ENCODE data around the gene AGBL1.

AGBL1 gene

DNA sequence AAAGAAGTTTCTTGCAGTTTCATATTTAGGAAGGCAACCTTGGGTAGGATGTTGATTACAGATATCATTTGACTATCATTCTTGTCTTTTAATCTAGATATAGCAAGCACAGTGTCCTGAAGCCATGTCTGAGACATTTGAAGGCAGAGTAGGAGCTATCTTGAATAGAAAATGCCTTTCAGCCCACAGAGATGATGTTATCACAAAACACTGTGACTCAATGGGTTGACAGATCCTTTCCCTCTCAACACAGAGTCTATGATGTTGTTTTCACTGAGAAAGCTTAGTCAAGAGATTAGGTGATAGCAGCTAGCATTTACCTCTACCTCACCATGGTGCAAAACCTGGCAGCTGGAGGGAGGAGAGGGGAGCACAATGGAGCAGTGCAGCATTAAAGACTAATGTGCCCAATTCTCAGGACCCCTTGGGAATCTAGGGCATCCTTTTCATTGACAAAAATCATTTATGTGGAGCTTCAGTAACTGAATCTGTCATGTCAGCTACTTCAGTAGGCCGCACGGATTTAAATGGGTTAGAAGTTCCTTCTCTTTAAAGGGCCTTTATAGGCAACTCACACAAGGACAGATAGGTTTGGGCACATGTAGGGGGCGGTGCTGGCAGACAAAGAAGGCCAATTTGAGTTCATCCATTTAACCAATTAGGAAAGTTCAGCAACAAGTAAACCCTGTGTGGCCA, 121.8 kb downstream of the AGBL1 start:
- no CpG with 5 or more reads among the region's 3 CpGs for WGBS, 2 donors (ENCODE audit: extremely low coverage in 2 of 2, insufficient read length in 2 of 2, insufficient replicate concordance in 1 of 2)
- Histone ChIP-seq H3K23ac (ENCODE audit: low read depth, low read length, poor library complexity) (no peak overlapping the region), H3K18ac (ENCODE audit: low read length) (no peak overlapping the region), H2AFZ (ENCODE audit: low read length) (no peak overlapping the region), H3K9me3 (replicated peaks in 1 of 2; ENCODE audit: control insufficient read depth in 2 of 2, insufficient read depth in 1 of 2, low read depth in 1 of 2, low read length in 2 of 2) (no peaks in the 10 kb centered on the region), H2BK120ac (ENCODE audit: low read depth, low read length) (no peak overlapping the region), H3K4me1 (ENCODE audit: control insufficient read depth in 2 of 2, insufficient read depth in 1 of 2, low read depth in 1 of 2, low read length in 2 of 2) (no peaks in the 10 kb centered on the region), H3K4ac (ENCODE audit: low read length) (no peak overlapping the region), H2BK15ac (ENCODE audit: low read length) (no peak overlapping the region), H4K91ac (ENCODE audit: low read depth, low read length, poor library complexity) (no peak overlapping the region), H3K27me3 (ENCODE audit: control insufficient read depth in 3 of 3, insufficient read depth in 3 of 3, low read depth in 1 of 3, low read length in 3 of 3) (no peaks in the 10 kb centered on the region), H2BK12ac (ENCODE audit: low read length) (no peak overlapping the region), H3K4me3 (ENCODE audit: low read length in 2 of 2) (no peak overlapping the region), H3K4me2 (ENCODE audit: insufficient read depth, low read length, poor library complexity, severe bottlenecking) (no peak overlapping the region), H3K79me1 (ENCODE audit: low read depth, low read length) (no peaks in the 10 kb centered on the region), H3K36me3 (replicated peaks in 1 of 2; ENCODE audit: control insufficient read depth in 2 of 2, insufficient read depth in 2 of 2, low read length in 2 of 2) (no peaks in the 10 kb centered on the region), H3K9ac (ENCODE audit: low read depth, low read length, poor library complexity) (no peak overlapping the region), H2AK5ac (ENCODE audit: low read depth, low read length) (no peak overlapping the region), H3K14ac (ENCODE audit: low read length) (no peak overlapping the region), H3K27ac (replicated peaks; ENCODE audit: low read length) (no peak overlapping the region), H2BK5ac (ENCODE audit: low read length) (no peak overlapping the region), H4K8ac (ENCODE audit: low read depth, low read length) (no peak overlapping the region)
- DNase-seq (ENCODE audit: low spot score): no peak

DNA sequence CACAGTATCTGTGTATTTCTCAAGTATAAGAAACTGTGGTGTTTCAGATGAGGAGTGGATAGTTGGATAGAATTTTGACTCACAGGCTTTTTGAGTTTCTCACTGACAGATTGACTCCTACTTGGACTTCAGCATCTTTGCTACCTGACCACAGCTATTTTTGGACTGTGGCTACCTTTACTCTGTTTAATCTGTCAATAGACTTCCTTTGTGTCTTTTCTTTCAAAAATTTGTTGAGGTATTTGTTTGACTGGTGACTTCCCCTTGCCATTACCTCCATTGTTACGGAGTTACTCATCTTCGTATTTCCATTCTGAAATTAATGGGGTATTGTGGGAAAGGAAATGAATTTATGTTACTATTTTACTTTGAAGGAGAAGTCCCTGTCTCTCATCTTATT, 123.8 kb downstream of the AGBL1 start:
- DNase-seq (ENCODE audit: low spot score): no peak
- Histone ChIP-seq H2BK5ac (ENCODE audit: low read length) (no peak overlapping the region), H3K18ac (ENCODE audit: low read length) (no peak overlapping the region), H3K4me3 (ENCODE audit: low read length in 2 of 2) (no peak overlapping the region), H4K8ac (ENCODE audit: low read depth, low read length) (no peak overlapping the region), H3K27me3 (ENCODE audit: control insufficient read depth in 3 of 3, insufficient read depth in 3 of 3, low read depth in 1 of 3, low read length in 3 of 3) (no peaks in the 10 kb centered on the region), H3K9me3 (replicated peaks in 1 of 2; ENCODE audit: control insufficient read depth in 2 of 2, insufficient read depth in 1 of 2, low read depth in 1 of 2, low read length in 2 of 2) (no peaks in the 10 kb centered on the region), H2BK15ac (ENCODE audit: low read length) (no peak overlapping the region), H3K36me3 (replicated peaks in 1 of 2; ENCODE audit: control insufficient read depth in 2 of 2, insufficient read depth in 2 of 2, low read length in 2 of 2) (no peaks in the 10 kb centered on the region), H3K4me1 (ENCODE audit: control insufficient read depth in 2 of 2, insufficient read depth in 1 of 2, low read depth in 1 of 2, low read length in 2 of 2) (no peaks in the 10 kb centered on the region), H3K4ac (ENCODE audit: low read length) (no peak overlapping the region), H3K9ac (ENCODE audit: low read depth, low read length, poor library complexity) (no peak overlapping the region), H2BK12ac (ENCODE audit: low read length) (no peak overlapping the region), H3K79me1 (ENCODE audit: low read depth, low read length) (no peaks in the 10 kb centered on the region), H2AK5ac (ENCODE audit: low read depth, low read length) (no peak overlapping the region), H3K14ac (ENCODE audit: low read length) (no peak overlapping the region), H3K4me2 (ENCODE audit: insufficient read depth, low read length, poor library complexity, severe bottlenecking) (no peak overlapping the region), H3K27ac (replicated peaks; ENCODE audit: low read length) (no peak overlapping the region), H4K91ac (ENCODE audit: low read depth, low read length, poor library complexity) (no peak overlapping the region), H2BK120ac (ENCODE audit: low read depth, low read length) (no peak overlapping the region), H2AFZ (ENCODE audit: low read length) (no peak overlapping the region), H3K23ac (ENCODE audit: low read depth, low read length, poor library complexity) (no peak overlapping the region)
- no CpG with 5 or more reads among the region's 2 CpGs for WGBS, 2 donors (ENCODE audit: extremely low coverage in 2 of 2, insufficient read length in 2 of 2, insufficient replicate concordance in 1 of 2)

DNA sequence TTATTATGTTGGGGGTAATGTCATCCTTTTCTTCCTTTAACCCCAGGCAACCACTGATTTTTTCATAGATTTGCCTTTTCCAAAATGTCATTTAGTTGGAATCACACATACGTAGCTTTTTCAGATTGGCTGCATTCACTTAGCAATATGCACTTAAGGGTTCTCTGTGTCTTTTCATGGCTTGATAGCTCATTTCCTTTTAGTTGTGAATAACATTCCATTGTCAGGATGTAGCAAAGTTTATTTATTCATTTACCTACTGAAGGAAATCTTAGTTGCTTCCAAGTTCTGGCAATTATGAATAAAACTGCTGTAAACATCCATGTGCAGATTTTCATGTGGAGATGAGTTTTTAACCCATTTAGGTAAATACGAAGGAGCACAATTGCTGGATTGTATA, 125.4 kb downstream of the AGBL1 start:
- no peak overlapping the region for H3K4me2 ChIP-seq (ENCODE audit: insufficient read depth, low read length, poor library complexity, severe bottlenecking)
- H3K79me1 ChIP-seq (ENCODE audit: low read depth, low read length): no peaks in the 10 kb centered on the region
- no peak overlapping the region for H4K91ac ChIP-seq (ENCODE audit: low read depth, low read length, poor library complexity)
- H3K4me3 ChIP-seq (ENCODE audit: low read length in 2 of 2): no peak overlapping the region
- no peaks in the 10 kb centered on the region for H3K36me3 ChIP-seq (replicated peaks in 1 of 2; ENCODE audit: control insufficient read depth in 2 of 2, insufficient read depth in 2 of 2, low read length in 2 of 2)
- H3K27me3 ChIP-seq (ENCODE audit: control insufficient read depth in 3 of 3, insufficient read depth in 3 of 3, low read depth in 1 of 3, low read length in 3 of 3): no peaks in the 10 kb centered on the region
- H2AK5ac ChIP-seq (ENCODE audit: low read depth, low read length): no peak overlapping the region
- no peak overlapping the region for H3K4ac ChIP-seq (ENCODE audit: low read length)
- no peak overlapping the region for H3K23ac ChIP-seq (ENCODE audit: low read depth, low read length, poor library complexity)
- WGBS, 2 donors (ENCODE audit: extremely low coverage in 2 of 2, insufficient read length in 2 of 2, insufficient replicate concordance in 1 of 2): no CpG with 5 or more reads among the region's 2 CpGs
- no peaks in the 10 kb centered on the region for H3K4me1 ChIP-seq (ENCODE audit: control insufficient read depth in 2 of 2, insufficient read depth in 1 of 2, low read depth in 1 of 2, low read length in 2 of 2)
- H3K27ac ChIP-seq (replicated peaks; ENCODE audit: low read length): no peak overlapping the region
- H3K9ac ChIP-seq (ENCODE audit: low read depth, low read length, poor library complexity): no peak overlapping the region
- H3K9me3 ChIP-seq (replicated peaks in 1 of 2; ENCODE audit: control insufficient read depth in 2 of 2, insufficient read depth in 1 of 2, low read depth in 1 of 2, low read length in 2 of 2): no peaks in the 10 kb centered on the region
- H2BK12ac ChIP-seq (ENCODE audit: low read length): no peak overlapping the region
- H2BK15ac ChIP-seq (ENCODE audit: low read length): no peak overlapping the region
- no peak overlapping the region for H3K14ac ChIP-seq (ENCODE audit: low read length)
- no peak overlapping the region for H2BK120ac ChIP-seq (ENCODE audit: low read depth, low read length)
- H2BK5ac ChIP-seq (ENCODE audit: low read length): no peak overlapping the region
- no peak overlapping the region for H3K18ac ChIP-seq (ENCODE audit: low read length)
- no peak overlapping the region for H2AFZ ChIP-seq (ENCODE audit: low read length)
- H4K8ac ChIP-seq (ENCODE audit: low read depth, low read length): no peak overlapping the region
- no peak for DNase-seq (ENCODE audit: low spot score)

DNA sequence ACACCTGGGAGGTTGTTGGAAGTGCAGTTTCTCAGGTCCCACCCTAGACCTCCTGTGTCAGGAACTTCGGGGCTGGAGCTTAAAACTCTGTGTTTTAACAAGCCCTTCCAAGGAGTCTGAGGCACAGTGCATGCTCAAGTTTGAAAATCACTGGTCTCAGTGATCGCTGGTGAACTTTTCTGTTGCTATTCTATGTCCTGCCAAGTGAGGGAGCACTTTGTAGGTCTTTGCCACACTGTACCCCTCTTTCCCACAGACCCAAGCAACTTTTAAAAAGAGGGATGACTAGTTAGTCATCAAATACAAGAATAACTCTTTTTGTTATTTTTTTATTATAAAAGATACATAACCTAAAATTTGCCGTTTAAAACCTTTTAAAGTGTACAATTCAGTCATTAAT, 133.7 kb downstream of the AGBL1 start:
- Histone ChIP-seq H4K8ac (ENCODE audit: low read depth, low read length) (no peak overlapping the region), H2BK15ac (ENCODE audit: low read length) (no peak overlapping the region), H2BK12ac (ENCODE audit: low read length) (no peak overlapping the region), H3K4ac (ENCODE audit: low read length) (no peak overlapping the region), H3K4me3 (ENCODE audit: low read length in 2 of 2) (no peak overlapping the region), H3K79me1 (ENCODE audit: low read depth, low read length) (no peaks in the 10 kb centered on the region), H2BK120ac (ENCODE audit: low read depth, low read length) (no peak overlapping the region), H3K14ac (ENCODE audit: low read length) (no peak overlapping the region), H3K27me3 (ENCODE audit: control insufficient read depth in 3 of 3, insufficient read depth in 3 of 3, low read depth in 1 of 3, low read length in 3 of 3) (no peaks in the 10 kb centered on the region), H4K91ac (ENCODE audit: low read depth, low read length, poor library complexity) (no peak overlapping the region), H3K4me2 (ENCODE audit: insufficient read depth, low read length, poor library complexity, severe bottlenecking) (no peak overlapping the region), H3K4me1 (ENCODE audit: control insufficient read depth in 2 of 2, insufficient read depth in 1 of 2, low read depth in 1 of 2, low read length in 2 of 2) (no peaks in the 10 kb centered on the region), H2AFZ (ENCODE audit: low read length) (no peak overlapping the region), H3K9me3 (replicated peaks in 1 of 2; ENCODE audit: control insufficient read depth in 2 of 2, insufficient read depth in 1 of 2, low read depth in 1 of 2, low read length in 2 of 2) (peaks cover 0 to 6% of the 10 kb centered on the region in 2 donors), H2AK5ac (ENCODE audit: low read depth, low read length) (no peak overlapping the region), H3K36me3 (replicated peaks in 1 of 2; ENCODE audit: control insufficient read depth in 2 of 2, insufficient read depth in 2 of 2, low read length in 2 of 2) (no peaks in the 10 kb centered on the region), H2BK5ac (ENCODE audit: low read length) (no peak overlapping the region), H3K27ac (replicated peaks; ENCODE audit: low read length) (no peak overlapping the region), H3K23ac (ENCODE audit: low read depth, low read length, poor library complexity) (no peak overlapping the region), H3K9ac (ENCODE audit: low read depth, low read length, poor library complexity) (no peak overlapping the region), H3K18ac (ENCODE audit: low read length) (no peak overlapping the region)
- no CpG with 5 or more reads among the region's 3 CpGs for WGBS, 2 donors (ENCODE audit: extremely low coverage in 2 of 2, insufficient read length in 2 of 2, insufficient replicate concordance in 1 of 2)
- DNase-seq (ENCODE audit: low spot score): no peak
